ENCODE results near the gene GLT1D1.

Gene GLT1D1

DNA sequence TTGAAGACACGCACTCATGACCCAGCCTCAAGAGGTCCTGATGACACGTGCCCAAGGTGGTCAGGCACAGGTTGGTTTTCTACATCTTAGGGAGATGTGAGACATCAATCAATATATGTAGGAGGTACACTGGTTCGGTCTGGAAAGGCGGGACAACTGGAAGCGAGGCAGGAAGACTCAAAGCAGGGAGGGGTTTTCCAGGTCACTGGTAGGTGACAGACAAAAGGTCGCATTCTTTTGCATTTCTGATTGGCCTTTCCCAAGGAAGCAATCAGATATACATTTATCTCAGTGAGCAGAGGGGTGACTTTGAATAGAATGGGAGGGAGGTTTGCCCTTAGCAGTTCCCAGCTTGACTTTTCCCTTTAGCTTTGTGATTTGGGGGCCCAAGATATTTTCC is 38.6 kb downstream of the GLT1D1 start:
- Histone ChIP-seq H3K4me1 (ENCODE audit: control insufficient read depth, insufficient read depth, low read length) (peaks cover 7% of the 10 kb centered on the region; the same call in 1 of the 2 replicates), H3K4me3 (ENCODE audit: low read depth, low read length) (no peak overlapping the region), H3K27ac (ENCODE audit: low read depth, low read length) (no peak overlapping the region), H3K36me3 (ENCODE audit: control insufficient read depth, insufficient read depth, low read length) (no peaks in the 10 kb centered on the region), H3K9me3 (ENCODE audit: control insufficient read depth, insufficient read depth, low read length) (no peaks in the 10 kb centered on the region), H3K27me3 (ENCODE audit: control insufficient read depth, insufficient read depth, low read length) (no peaks in the 10 kb centered on the region), H3K9ac (ENCODE audit: low read depth, low read length) (no peak overlapping the region)

GRCh38 chr12:128903236-128903635 is 50.0 kb downstream of the GLT1D1 start:
- Histone ChIP-seq H3K27ac (ENCODE audit: low read depth, low read length) (no peak overlapping the region), H3K9ac (ENCODE audit: low read depth, low read length) (no peak overlapping the region), H3K36me3 (ENCODE audit: control insufficient read depth, insufficient read depth, low read length) (no peaks in the 10 kb centered on the region), H3K27me3 (ENCODE audit: control insufficient read depth, insufficient read depth, low read length) (no peaks in the 10 kb centered on the region), H3K4me1 (ENCODE audit: control insufficient read depth, insufficient read depth, low read length) (no peaks in the 10 kb centered on the region), H3K9me3 (ENCODE audit: control insufficient read depth, insufficient read depth, low read length) (no peaks in the 10 kb centered on the region), H3K4me3 (ENCODE audit: low read depth, low read length) (no peak overlapping the region)

- Histone ChIP-seq H3K36me3 (ENCODE audit: control insufficient read depth, insufficient read depth, low read length) (no peaks in the 10 kb centered on the region), H3K27me3 (ENCODE audit: control insufficient read depth, insufficient read depth, low read length) (no peaks in the 10 kb centered on the region), H3K9ac (ENCODE audit: low read depth, low read length) (no peak overlapping the region), H3K4me3 (ENCODE audit: low read depth, low read length) (no peak overlapping the region), H3K4me1 (ENCODE audit: control insufficient read depth, insufficient read depth, low read length) (no peaks in the 10 kb centered on the region), H3K27ac (ENCODE audit: low read depth, low read length) (no peak overlapping the region), H3K9me3 (ENCODE audit: control insufficient read depth, insufficient read depth, low read length) (no peaks in the 10 kb centered on the region)
These were observed 51.8 kb downstream of the GLT1D1 start for GRCh38 chr12:128905003-128905544.

GRCh38 chr12:128906485-128907137 is 53.3 kb downstream of the GLT1D1 start:
- Histone ChIP-seq H3K27me3 (ENCODE audit: control insufficient read depth, insufficient read depth, low read length) (no peaks in the 10 kb centered on the region), H3K36me3 (ENCODE audit: control insufficient read depth, insufficient read depth, low read length) (no peaks in the 10 kb centered on the region), H3K9ac (ENCODE audit: low read depth, low read length) (no peak overlapping the region), H3K4me3 (ENCODE audit: low read depth, low read length) (no peak overlapping the region), H3K27ac (ENCODE audit: low read depth, low read length) (no peak overlapping the region), H3K4me1 (ENCODE audit: control insufficient read depth, insufficient read depth, low read length) (no peaks in the 10 kb centered on the region), H3K9me3 (ENCODE audit: control insufficient read depth, insufficient read depth, low read length) (no peaks in the 10 kb centered on the region)

DNA sequence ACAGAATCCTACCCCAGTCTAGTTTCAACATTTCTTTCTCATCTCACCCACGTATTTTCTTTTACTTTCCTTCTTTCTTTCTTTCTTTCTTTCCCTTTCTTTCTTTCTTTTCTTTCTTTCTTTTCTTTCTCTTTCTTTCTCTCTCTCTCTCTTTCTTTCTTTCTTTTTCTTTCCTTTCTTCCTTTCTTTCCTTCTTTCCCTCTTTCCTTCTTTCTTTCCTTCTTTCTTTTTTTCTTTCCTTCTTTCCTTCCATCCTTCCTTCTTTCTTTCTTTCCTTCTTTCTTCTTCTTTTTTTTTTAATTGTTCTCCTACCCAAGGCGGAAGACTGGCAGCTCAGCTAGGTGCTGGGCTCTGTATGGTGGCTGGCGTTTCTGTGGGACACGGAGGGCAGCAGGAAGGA is 55.0 kb downstream of the GLT1D1 start:
- no peak overlapping the region for H3K4me3 ChIP-seq (ENCODE audit: low read depth, low read length)
- no peaks in the 10 kb centered on the region for H3K4me1 ChIP-seq (ENCODE audit: control insufficient read depth, insufficient read depth, low read length)
- no peaks in the 10 kb centered on the region for H3K36me3 ChIP-seq (ENCODE audit: control insufficient read depth, insufficient read depth, low read length)
- no peaks in the 10 kb centered on the region for H3K27me3 ChIP-seq (ENCODE audit: control insufficient read depth, insufficient read depth, low read length)
- H3K9me3 ChIP-seq (ENCODE audit: control insufficient read depth, insufficient read depth, low read length): no peaks in the 10 kb centered on the region
- H3K27ac ChIP-seq (ENCODE audit: low read depth, low read length): no peak overlapping the region
- no peak overlapping the region for H3K9ac ChIP-seq (ENCODE audit: low read depth, low read length)

GRCh38 chr12:128909653-128910052 is 56.4 kb downstream of the GLT1D1 start:
- no peaks in the 10 kb centered on the region for H3K4me1 ChIP-seq (ENCODE audit: control insufficient read depth, insufficient read depth, low read length)
- H3K27me3 ChIP-seq (ENCODE audit: control insufficient read depth, insufficient read depth, low read length): no peaks in the 10 kb centered on the region

GRCh38 chr12:128910629-128911028 is 57.4 kb downstream of the GLT1D1 start:
- Histone ChIP-seq H3K27me3 (ENCODE audit: control insufficient read depth, insufficient read depth, low read length) (no peaks in the 10 kb centered on the region), H3K9ac (ENCODE audit: low read depth, low read length) (no peak overlapping the region)

More at GRCh38 chr12:128909653-128910052, 56.4 kb downstream of the GLT1D1 start:
- Histone ChIP-seq H3K27ac (ENCODE audit: low read depth, low read length) (no peak overlapping the region), H3K9ac (ENCODE audit: low read depth, low read length) (no peak overlapping the region), H3K4me3 (ENCODE audit: low read depth, low read length) (no peak overlapping the region), H3K9me3 (ENCODE audit: control insufficient read depth, insufficient read depth, low read length) (no peaks in the 10 kb centered on the region), H3K36me3 (ENCODE audit: control insufficient read depth, insufficient read depth, low read length) (no peaks in the 10 kb centered on the region)

DNA sequence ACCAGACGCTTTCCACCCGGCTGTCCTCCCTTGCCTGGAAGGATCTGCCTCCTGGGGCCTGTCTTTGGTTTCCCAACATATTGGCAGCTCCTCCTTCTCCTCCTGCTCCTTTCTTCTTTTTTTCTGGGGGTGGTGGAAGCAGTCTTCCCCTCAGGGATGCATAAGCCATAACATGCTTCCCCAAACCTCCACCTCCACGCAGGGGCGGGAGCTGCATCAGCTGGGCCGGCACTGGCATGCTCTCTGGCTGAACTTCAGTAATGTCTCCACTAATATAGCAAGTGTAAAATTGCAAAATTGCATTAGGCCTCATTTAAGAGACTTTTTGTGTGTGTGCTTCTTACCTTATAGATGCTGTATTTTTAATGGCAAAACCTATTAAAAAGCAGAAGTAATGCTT is 58.6 kb downstream of the GLT1D1 start:
- Histone ChIP-seq H3K9ac (ENCODE audit: low read depth, low read length) (no peak overlapping the region), H3K4me3 (ENCODE audit: low read depth, low read length) (no peak overlapping the region), H3K27ac (ENCODE audit: low read depth, low read length) (no peak overlapping the region), H3K27me3 (ENCODE audit: control insufficient read depth, insufficient read depth, low read length) (no peaks in the 10 kb centered on the region), H3K36me3 (ENCODE audit: control insufficient read depth, insufficient read depth, low read length) (no peaks in the 10 kb centered on the region), H3K9me3 (ENCODE audit: control insufficient read depth, insufficient read depth, low read length) (no peaks in the 10 kb centered on the region), H3K4me1 (ENCODE audit: control insufficient read depth, insufficient read depth, low read length) (no peaks in the 10 kb centered on the region)

More at GRCh38 chr12:128910629-128911028, 57.4 kb downstream of the GLT1D1 start:
- Histone ChIP-seq H3K36me3 (ENCODE audit: control insufficient read depth, insufficient read depth, low read length) (no peaks in the 10 kb centered on the region), H3K9me3 (ENCODE audit: control insufficient read depth, insufficient read depth, low read length) (no peaks in the 10 kb centered on the region), H3K27ac (ENCODE audit: low read depth, low read length) (no peak overlapping the region), H3K4me1 (ENCODE audit: control insufficient read depth, insufficient read depth, low read length) (no peaks in the 10 kb centered on the region), H3K4me3 (ENCODE audit: low read depth, low read length) (no peak overlapping the region)

DNA sequence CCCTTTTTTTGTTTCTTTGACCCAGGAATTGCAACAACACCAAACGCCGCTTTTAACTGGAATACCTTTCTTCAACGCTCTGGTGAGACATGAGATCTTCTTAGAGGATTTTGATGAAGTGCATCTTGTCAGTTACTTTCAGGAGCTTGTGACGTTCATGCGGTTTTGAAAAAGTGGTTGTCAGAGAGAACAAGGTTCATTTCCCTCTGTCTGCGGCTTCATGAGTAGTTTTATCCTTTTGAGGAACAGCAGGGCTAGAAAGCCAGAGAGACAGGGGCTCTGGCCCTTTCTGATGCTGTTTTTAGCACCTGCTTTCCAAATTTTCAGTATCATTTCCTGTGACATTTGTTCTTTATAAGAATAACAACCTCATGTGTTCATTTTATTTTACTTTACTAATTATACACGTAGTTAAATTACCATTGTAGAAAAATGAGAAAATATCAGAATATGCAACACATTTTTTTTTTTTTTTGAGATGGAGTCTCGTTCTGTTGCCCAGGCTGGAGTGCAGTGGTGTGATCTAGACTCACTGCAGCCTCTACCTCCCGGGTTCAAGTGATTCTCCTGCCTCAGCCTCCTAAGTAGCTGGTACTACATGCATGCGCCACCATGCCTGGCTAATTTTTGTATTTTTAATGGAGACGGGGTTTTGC is 61.8 kb downstream of the GLT1D1 start:
- Histone ChIP-seq H3K9ac (ENCODE audit: low read depth, low read length) (no peak overlapping the region), H3K4me1 (ENCODE audit: control insufficient read depth, insufficient read depth, low read length) (no peaks in the 10 kb centered on the region), H3K36me3 (ENCODE audit: control insufficient read depth, insufficient read depth, low read length) (no peaks in the 10 kb centered on the region), H3K27me3 (ENCODE audit: control insufficient read depth, insufficient read depth, low read length) (no peaks in the 10 kb centered on the region), H3K27ac (ENCODE audit: low read depth, low read length) (no peak overlapping the region), H3K4me3 (ENCODE audit: low read depth, low read length) (no peak overlapping the region), H3K9me3 (ENCODE audit: control insufficient read depth, insufficient read depth, low read length) (no peaks in the 10 kb centered on the region)

- Histone ChIP-seq H3K27ac (ENCODE audit: low read depth, low read length) (no peak overlapping the region), H3K4me3 (ENCODE audit: low read depth, low read length) (no peak overlapping the region), H3K36me3 (ENCODE audit: control insufficient read depth, insufficient read depth, low read length) (no peaks in the 10 kb centered on the region), H3K9ac (ENCODE audit: low read depth, low read length) (no peak overlapping the region), H3K4me1 (ENCODE audit: control insufficient read depth, insufficient read depth, low read length) (no peaks in the 10 kb centered on the region), H3K9me3 (ENCODE audit: control insufficient read depth, insufficient read depth, low read length) (no peaks in the 10 kb centered on the region), H3K27me3 (ENCODE audit: control insufficient read depth, insufficient read depth, low read length) (no peaks in the 10 kb centered on the region)
These were observed 63.1 kb downstream of the GLT1D1 start for GRCh38 chr12:128916425-128916824.

GRCh38 chr12:128918481-128919260 is 65.4 kb downstream of the GLT1D1 start:
- Histone ChIP-seq H3K9me3 (ENCODE audit: control insufficient read depth, insufficient read depth, low read length) (no peaks in the 10 kb centered on the region), H3K4me3 (ENCODE audit: low read depth, low read length) (no peak overlapping the region), H3K27ac (ENCODE audit: low read depth, low read length) (no peak overlapping the region), H3K4me1 (ENCODE audit: control insufficient read depth, insufficient read depth, low read length) (no peaks in the 10 kb centered on the region), H3K9ac (ENCODE audit: low read depth, low read length) (no peak overlapping the region), H3K36me3 (ENCODE audit: control insufficient read depth, insufficient read depth, low read length) (no peaks in the 10 kb centered on the region), H3K27me3 (ENCODE audit: control insufficient read depth, insufficient read depth, low read length) (no peaks in the 10 kb centered on the region)
